HG02588 (cell line): Measurements from ENCODE around the gene DLG4.

Experiments used
- ATAC-seq: cut with Tn5 transposase; IDR thresholded peaks from one replicate; pipeline ENCODE4 v1.9.1; 2021; ENCODE audit warnings: mild to moderate bottlenecking, moderate library complexity; ENCODE audit not compliant: unreplicated experiment

DLG4 gene

DNA sequence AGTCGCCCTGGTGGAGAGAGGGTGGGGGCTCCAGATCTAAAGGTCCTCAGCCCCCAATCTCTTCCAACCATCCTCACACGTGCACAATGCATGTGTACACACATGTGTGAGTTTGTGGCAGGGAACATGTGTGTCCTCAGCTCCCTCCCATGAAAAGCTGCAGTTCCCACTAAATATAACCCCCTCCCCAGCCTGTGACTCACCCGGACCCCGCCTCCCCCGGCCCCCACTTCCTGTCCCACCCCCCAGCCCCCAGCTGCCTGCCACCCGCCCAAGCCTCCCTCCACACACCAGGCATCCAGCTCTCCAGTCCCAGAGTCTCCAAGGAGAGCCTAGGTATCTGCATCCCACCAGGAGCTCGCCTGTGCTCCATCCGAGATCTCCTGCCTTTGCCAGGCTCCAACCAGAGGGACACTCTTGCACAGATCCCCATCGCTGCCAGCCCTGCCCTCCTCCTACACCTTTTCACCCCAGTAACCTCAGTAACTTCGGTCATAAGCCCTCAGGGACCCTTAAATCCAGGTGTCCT is 3.9 kb downstream of the DLG4 start:
- ATAC-seq, result no peak

DNA sequence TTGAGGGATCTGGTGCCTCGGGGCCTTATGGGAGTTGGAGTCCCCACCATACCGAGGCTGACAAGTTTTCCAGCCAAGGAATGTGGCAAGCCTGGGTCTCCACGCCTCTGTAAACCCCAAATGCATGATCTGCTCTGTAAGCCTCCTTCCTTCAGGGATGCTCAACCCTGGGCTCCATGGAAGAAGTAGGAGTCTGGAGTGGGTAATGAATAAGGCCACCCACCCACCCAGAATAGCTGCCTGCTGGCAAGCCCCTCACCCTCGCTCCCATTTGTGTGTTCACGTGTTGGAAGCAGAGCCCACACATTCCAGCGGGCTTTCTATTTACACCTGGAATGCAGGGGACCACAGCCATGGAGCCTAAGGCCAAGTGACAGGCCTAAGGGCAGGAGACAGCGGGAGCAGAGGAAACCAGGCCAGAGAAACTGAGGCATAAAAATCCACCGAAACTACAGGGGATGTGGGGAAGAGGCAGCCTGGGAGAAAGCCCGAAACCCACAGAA is 4.4 kb downstream of the DLG4 start:
- ATAC-seq, result no peak

DNA sequence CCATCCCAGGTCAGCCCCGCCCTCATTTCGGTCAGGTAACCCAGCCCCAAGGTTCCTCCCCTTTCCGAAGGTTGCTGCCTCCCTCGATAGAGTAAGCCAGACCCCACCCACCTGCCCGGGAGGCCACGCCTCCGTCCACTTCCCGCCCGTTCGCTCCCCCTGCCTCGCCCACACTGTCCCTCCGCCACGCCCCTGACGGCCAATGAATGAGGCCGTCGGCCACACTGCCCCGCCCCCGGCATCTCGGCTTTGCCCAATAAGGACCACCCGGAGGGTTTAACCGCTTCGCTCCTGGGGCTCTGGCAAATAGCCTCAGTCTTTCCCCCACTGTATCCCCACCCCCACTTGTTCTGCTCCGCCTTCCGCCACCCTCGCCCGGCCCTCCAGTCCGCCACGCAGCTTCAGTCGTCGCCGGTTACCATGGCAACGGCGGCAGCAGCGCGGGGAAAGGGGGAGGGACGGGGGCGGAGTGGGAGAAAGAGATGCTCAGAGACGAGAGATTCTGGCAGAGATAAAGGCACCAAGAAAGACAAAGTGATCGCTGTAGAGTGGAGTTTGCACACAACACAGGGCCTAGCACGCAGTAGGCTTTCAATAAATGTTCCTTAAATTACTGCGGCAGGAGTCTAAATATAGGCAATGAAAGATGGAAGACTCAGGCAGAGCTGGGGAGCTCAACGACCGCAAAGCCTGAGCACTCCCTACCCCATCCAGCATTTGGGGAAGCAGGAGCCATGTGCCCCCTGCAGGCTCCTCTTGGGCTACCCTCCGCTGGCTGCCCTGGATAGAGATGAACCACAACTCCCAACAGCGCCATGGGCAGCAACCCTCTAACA is 5.1 kb downstream of the DLG4 start:
- peak; percentile 73 for ATAC-seq

DNA sequence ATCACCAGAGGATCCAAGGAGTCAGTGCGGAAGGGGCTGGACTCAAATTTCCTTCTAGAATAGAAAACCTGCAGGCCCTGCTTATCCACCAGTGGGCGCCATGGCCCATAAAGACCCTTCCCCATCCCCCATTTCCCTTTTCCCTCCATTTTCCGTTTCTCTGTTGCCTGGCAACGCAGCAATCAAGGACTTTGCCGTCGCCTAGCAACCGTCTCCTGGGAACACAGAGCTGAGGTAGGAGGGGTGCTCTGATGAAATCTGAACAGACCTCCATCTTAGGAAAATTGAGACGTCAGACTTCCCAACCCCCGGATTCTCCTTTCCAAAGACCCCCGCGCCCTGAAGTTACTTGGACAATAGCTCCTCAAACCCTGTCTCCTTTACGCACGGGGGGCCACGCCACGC is 5.7 kb downstream of the DLG4 start:
- ATAC-seq, result no peak

DNA sequence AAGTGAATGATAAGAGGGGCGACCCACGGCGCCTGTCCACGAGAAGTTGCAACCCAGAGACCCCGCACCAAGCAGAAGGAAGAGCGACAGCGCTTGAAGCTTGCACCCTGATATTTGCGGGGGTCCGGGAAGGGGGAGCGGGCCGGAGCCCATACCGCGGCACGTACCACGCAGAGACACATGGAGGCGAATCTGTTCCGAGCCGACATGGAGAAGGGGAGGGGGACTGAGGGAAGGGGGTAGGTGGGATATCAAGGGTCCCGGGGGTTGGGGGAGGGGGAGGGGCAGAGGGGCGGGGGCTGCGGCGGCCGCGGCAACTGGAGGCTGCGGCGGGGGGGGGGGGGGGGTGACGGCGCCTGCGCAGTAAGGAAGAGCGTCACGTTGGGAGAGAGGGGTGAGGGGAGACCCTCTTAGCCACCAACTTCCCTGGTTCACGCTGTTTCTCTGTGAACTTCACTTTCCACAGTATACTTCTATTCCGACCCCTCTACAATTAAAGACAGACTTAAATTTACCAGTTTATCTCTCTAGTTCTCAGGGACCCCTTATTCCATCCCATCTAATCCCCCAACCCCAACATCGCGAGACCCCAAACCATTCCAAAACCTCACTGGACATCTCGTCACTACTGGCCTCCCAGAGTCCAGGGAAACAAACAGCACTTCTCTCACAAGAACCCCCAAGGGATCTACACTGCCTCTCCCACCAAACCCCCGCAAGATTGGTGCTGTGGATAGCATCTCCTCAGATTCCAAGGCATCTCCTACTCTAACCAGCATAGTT is 8.0 kb downstream of the DLG4 start:
- no peak for ATAC-seq

DNA sequence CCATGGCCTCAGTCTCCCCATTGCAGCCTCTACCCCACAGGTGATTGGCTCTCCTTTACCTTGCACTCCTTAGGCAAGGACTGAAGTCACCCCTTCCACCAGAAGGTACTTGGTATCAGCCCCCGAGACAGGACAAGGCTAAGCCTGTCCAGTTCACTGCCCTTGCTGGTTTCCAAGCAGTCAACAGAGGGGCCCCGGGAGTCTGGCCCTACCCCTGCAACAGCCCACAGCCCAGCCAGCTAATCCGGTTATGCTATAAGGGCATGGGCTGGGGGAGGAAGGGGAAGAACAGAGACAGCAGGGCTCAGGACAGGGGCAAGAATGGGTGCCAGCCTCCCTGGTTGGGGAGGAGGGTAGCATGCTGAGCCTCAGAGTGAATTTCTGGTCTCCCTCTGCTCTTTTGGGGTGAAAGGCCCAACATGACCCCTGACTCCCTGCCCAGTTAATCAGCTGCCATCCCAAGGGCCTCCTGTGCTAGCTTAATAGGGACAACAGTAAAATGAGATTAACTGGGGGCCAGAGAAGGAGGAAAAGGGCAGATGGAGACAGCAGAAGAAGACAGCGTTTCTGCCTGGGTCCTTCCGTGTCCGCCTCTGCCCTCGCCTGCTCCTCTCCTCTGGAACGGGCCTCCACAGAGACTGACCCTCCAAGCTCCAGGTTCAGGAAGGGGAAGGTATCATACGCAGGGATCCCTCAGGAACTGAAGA is 10.7 kb downstream of the DLG4 start:
- ATAC-seq, result no peak

DNA sequence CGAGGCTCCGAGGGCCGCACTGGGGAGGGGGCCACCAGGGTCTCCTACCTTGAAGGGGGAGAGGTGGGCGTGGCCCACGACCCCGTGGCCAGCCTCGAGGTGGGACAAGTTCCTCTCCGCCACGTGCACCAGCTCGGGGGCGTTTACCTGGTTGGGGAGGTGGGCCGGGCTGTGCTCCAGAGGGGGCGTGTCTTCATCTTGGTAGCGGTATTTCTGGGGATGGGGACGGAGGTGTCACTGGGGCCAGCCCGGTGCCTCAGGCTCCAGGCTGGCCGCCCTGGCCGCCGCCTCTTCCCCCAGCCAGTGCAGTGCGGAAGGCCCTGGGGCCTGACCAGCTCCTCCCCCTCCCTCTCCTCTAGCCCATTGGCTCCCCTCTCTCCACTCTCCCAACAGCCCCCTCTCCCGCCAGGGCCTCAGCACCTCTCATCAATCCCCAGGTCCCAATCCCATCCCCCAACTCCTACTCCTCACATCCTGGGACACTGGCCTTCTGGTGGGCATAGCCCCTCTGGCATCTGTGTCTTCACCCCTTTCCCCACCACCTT is 11.5 kb downstream of the DLG4 start:
- ATAC-seq, result no peak

DNA sequence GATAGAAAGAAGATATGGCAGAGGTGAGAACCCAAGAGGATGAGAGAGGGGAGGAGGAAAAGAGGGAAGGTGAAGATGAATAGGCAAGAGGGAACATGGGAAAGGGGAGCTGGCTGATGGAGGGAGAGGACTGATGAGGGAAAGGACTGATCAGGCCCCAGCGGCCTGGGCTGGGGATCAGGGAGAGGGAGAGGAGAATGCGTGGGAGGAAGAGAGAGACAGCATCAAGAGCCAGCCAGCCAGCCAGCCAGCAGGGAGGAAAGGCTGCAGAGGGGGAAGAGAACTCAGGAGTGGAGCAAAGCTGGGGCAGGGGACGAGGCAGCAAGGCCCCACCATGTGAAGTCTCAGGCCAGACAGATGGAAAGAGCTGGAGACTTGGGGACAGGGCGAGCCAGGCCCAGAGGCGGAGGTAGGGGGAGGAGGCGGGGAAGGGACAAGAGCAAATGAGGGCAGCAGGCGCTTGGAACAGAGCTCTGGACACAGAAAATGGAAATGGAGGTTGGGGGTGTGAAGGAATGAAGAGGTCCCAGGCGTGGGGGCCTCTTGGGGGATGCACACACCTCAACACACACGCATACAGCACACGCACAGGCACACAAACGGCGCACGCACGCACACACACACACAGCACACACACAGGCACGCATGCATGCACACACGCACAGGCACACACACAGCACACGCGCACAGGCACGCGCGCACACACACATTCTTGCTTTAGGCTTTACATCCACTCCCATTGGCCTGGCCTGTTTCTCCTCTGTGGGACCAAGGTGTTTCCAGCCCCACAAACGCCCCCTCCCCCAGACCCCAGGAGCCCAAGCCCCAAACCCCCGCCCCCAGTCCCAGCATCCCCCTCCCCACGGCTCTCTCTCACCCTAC is 12.3 kb downstream of the DLG4 start:
- no peak for ATAC-seq

DNA sequence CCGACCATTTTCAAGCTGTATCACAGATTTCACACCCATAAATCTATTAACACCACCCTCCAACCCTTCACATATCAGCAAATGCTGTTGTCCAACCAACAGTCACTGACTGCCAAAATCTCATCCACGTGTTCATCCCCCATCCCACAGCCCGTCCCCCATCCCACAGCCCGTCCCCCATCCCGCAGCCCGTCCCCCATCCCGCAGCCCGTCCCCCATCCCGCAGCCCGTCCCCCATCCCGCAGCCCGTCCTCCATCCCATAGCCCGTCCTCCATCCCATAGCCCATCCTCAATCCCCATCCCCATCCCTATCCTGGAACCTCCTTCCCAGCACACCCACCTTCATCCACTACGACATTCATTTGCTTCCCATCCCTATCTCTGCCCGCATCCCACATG is 14.1 kb downstream of the DLG4 start:
- ATAC-seq, result no peak

- ATAC-seq, result peak; percentile 77
Observed at GRCh38 chr17:7204828-7205461, 14.7 kb downstream of the DLG4 start.

- ATAC-seq, result no peak
Observed at GRCh38 chr17:7204336-7204735, 15.3 kb downstream of the DLG4 start.

DNA sequence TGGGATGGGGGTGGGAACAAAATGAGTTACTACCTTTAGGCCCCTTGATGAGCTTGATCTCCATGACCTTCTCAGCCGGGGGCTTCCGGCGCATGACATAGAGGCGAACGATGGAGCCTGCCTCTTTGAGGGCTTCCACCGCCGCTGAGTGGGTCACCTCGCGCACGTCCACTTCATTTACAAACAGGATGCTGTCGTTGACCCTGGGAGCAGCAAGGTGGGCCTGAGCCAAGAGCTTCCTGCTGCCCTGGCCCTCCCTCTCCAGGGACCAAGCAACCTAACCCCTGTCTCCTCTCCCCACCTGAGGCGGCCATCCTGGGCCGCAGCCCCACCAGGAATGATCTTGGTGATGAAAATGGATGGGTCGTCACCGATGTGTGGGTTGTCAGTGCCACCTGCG is 16.2 kb downstream of the DLG4 start:
- ATAC-seq, result no peak

DNA sequence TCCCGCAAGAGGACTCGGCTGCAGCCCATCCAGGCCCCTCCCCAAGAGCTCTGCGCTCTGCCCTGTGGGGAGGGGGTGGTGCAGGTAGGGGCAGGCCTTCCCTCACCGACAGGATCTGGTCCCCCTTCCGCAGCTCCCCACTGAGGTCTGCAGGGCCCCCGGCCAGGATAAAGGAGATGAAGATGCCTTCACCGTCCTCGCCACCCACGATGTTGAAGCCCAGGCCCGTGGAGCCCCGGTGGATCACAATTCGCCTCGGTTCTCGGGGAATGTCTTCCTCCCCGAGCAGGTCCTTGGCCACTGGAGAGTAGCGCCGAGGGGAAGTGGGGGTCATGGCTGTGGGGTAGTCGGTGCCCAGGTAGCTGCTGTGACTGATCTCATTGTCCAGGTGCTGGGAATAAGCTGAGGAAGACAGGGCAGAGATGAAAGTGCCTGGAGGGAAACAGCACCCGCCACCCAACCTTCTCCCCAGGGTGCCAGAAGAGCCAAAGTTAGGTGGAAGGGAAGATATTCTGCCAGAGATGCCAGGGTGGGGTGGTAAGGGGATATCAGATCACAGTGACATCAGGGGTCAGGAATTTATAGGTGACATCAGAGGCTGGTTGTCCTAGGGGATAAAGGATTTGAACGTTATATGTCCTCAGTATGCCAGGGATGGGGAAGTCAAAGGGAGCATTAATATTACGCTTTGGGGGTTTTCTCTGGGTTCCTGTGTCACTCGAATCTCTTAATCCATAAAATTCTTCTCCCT is 22.8 kb downstream of the DLG4 start:
- ATAC-seq, result no peak

DNA sequence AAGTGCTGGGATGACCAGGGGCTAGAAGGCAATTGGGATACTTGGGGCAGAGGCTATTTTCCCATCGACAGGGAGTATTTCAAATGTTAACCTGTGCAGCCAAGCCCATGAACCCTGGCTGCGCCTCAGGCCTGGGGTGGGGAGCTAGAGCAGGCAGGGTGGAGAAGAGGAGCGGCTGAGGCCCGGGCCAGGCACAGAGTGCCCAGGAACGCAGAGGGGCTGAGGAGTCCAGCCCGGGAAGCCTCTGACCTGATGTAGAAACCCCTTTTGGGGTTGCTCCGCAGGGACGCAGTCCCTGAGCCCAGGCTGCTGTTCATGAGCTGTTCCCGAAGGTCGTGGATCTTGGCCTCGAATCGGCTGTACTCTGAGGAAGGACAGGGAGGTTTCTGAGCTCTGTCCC is 23.7 kb downstream of the DLG4 start:
- no peak for ATAC-seq

DNA sequence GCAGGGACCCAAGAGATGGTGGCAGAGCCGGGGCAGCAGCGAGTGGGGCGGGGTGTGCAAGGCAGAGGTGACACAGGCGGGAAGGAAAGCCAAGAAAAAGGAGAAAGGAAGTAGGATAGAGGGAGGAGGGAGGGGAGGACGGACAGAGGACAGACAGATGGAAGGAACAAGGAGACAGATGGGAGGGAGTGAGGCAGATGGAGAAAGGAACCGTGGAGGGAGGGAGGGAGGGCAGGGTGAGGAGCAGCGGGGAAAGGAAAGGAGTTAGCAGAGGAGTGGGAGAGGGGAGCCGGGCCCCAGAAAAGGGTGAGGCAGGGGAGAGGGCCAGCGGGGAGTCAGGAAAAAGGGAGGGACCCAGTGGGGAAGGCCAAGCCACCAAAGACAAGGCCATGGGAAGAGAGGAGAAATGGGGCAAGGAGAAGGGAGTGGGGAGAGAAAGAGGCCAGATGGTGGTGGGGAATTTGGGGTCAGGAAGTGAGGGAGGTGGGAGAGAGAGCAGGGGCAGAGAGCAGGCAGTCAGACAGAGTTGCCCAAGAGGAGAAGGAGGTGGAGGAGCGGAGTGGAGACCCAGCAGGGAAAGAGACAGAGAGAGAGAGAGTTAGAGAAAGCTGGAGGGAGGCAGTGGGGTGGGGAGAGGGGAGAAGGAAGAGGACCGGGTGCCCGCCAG is 27.2 kb downstream of the DLG4 start:
- ATAC-seq, result no peak

- no peak for ATAC-seq
Observed at GRCh38 chr17:7191571-7192270, 27.9 kb downstream of the DLG4 start.

GRCh38 chr17:7191069-7191468 is 28.6 kb downstream of the DLG4 start:
- no peak for ATAC-seq
